Measurements from ENCODE around the gene ZDHHC17.
"Not testable (repeated sequence)": the region's sequence is repeated elsewhere in the genome, so short reads cannot be mapped to it uniquely, and the experiment has no call there.

Gene ZDHHC17

GRCh38 chr12:76763746-76764675 lies at the start of gene ZDHHC17:
Gene ZDHHC17 (plus strand): TSS chr12:76764115. CDS start chr12:76764237, 122 bp downstream.
- no peak for FAIRE-seq

GRCh38 chr12:76714415-76714814 lies 49.5 kb upstream of the ZDHHC17 start:
- no peak for FAIRE-seq

- FAIRE-seq = no peak
These were observed 49.1 kb upstream of the ZDHHC17 start for GRCh38 chr12:76714861-76715260.

GRCh38 chr12:76715332-76715731 lies 48.6 kb upstream of the ZDHHC17 start:
- FAIRE-seq = no peak

- no peak for FAIRE-seq
These were observed 46.6 kb upstream of the ZDHHC17 start for GRCh38 chr12:76717314-76717713.

GRCh38 chr12:76719171-76720041 lies 44.5 kb upstream of the ZDHHC17 start:
- no peak for FAIRE-seq

GRCh38 chr12:76720068-76720467 lies 43.8 kb upstream of the ZDHHC17 start:
- no peak for FAIRE-seq

GRCh38 chr12:76726626-76727025 lies 37.3 kb upstream of the ZDHHC17 start:
- FAIRE-seq = no peak

GRCh38 chr12:76732188-76732587 lies 31.7 kb upstream of the ZDHHC17 start:
- not testable (repeated sequence) for FAIRE-seq

GRCh38 chr12:76737689-76738088 lies 26.2 kb upstream of the ZDHHC17 start:
- FAIRE-seq = not testable (repeated sequence)

- no peak for FAIRE-seq
These were observed 24.9 kb upstream of the ZDHHC17 start for GRCh38 chr12:76738824-76739579.

GRCh38 chr12:76739896-76740295 lies 24.0 kb upstream of the ZDHHC17 start:
- FAIRE-seq = no peak

- no peak for FAIRE-seq
These were observed 23.4 kb upstream of the ZDHHC17 start for GRCh38 chr12:76740501-76740900.

- FAIRE-seq = no peak
These were observed 18.6 kb upstream of the ZDHHC17 start for GRCh38 chr12:76745343-76745742.

GRCh38 chr12:76746516-76746915 lies 17.4 kb upstream of the ZDHHC17 start:
- FAIRE-seq = no peak

GRCh38 chr12:76747245-76747644 lies 16.7 kb upstream of the ZDHHC17 start:
- no peak for FAIRE-seq

GRCh38 chr12:76755829-76756379 lies 8.0 kb upstream of the ZDHHC17 start:
- no peak for FAIRE-seq

- no peak for FAIRE-seq
These were observed 6.2 kb upstream of the ZDHHC17 start for GRCh38 chr12:76757694-76758093.

- no peak for FAIRE-seq
These were observed 1.3 kb upstream of the ZDHHC17 start for GRCh38 chr12:76762601-76762980.

- FAIRE-seq = no peak
These were observed 941 bp downstream of the ZDHHC17 start for GRCh38 chr12:76764856-76765255.

GRCh38 chr12:76765598-76765997 lies 1.7 kb downstream of the ZDHHC17 start:
- no peak for FAIRE-seq

GRCh38 chr12:76766161-76766560 lies 2.2 kb downstream of the ZDHHC17 start:
- no peak for FAIRE-seq

- no peak for FAIRE-seq
These were observed 4.7 kb downstream of the ZDHHC17 start for GRCh38 chr12:76768576-76768975.

Data from A204.1 (cell line).